K562 (cell line): Measurements from ENCODE around the gene BRAF. TPM values are rescaled to one million over a fixed set of nuclear protein-coding genes. Genes with fewer than 3 reads are reported as not detected.

Experiments
- ATAC-seq: fragments of 200-7000 bp; cut with Tn5 transposase; 3 replicates; pipeline ENCODE4 v1.9.1; 2020; ENCODE audit warnings: moderate library complexity
- BruUV-seq: library from RNA; stranded (reverse); fragments of 400-500 nt; replicated peaks from 2 replicates; lab custom pipeline; 2021; lab: Mats Ljungman, UMichigan
- CTCF ChIA-PET: fragments of 300-600 bp; formaldehyde crosslinking; extraction: SDS; loops from one replicate; lab custom pipeline; 2021; ENCODE audit warnings: low intra/inter-chr PET ratio; lab: Yijun Ruan, JAX
- POLR2A ChIA-PET: fragments of 300-600, 350-650 bp; sonication (Branson Sonifier 250); formaldehyde crosslinking; extraction: SDS; loops from one replicate; lab custom pipeline; 2021; ENCODE audit warnings: antibody characterized with exemption, inconsistent platforms; lab: Yijun Ruan, JAX
- DNase-seq, 4 experiments: peaks; one replicate each; pipeline versions ENCODE4 v3.0.0 to v3.0.0-alpha.2; 2011 to 2018; ENCODE audit warnings: low spot score in 3 of 4, mixed read lengths in 3 of 4; ENCODE audit errors: extremely low read depth in 1 of 4
- FAIRE-seq: peaks from 2 replicates; lab custom pipeline; 2011; peaks lifted over from hg19 to GRCh38; lab: Jason Lieb, UNC
- H2AFZ ChIP-seq: 2 replicates; pipeline ENCODE4 v1.6.0; 2011; ENCODE audit warnings: low read depth, low read length, control low read depth, inconsistent platforms
- H3K27ac ChIP-seq: fragments of 200-600 bp; 3 replicates; pipeline ENCODE4 v1.8.0; 2011; ENCODE audit warnings: low read depth, mild to moderate bottlenecking, control low read depth, inconsistent platforms, low read length, moderate library complexity, mixed read lengths; ENCODE audit errors: extremely low read depth
- H3K27me3 ChIP-seq, 2 experiments: fragments of 300-600 bp in 1 of 2; 2 replicates in 1 of 2; 3 replicates in 1 of 2; pipeline versions ENCODE4 v1.6.0 to v1.8.0; 2011; ENCODE audit warnings: inconsistent platforms in 2 of 2, low read length in 2 of 2, mild to moderate bottlenecking in 1 of 2, mixed read lengths in 1 of 2, moderate library complexity in 1 of 2; ENCODE audit not compliant: control insufficient read depth in 2 of 2, insufficient read depth in 2 of 2
- H3K36me3 ChIP-seq: fragments of 300-600 bp; 3 replicates; pipeline ENCODE4 v1.8.0; 2011; ENCODE audit warnings: mild to moderate bottlenecking, low read length, inconsistent platforms; ENCODE audit not compliant: control insufficient read depth, insufficient read depth
- H3K4me1 ChIP-seq, 2 experiments: fragments of 200-600 bp in 1 of 2; replicated peaks in 1 of 2; 2 replicates in 1 of 2; 3 replicates in 1 of 2; pipeline versions ENCODE4 v1.5.1 to v1.8.0; 2011; ENCODE audit warnings: inconsistent platforms in 2 of 2, low read length in 2 of 2, mild to moderate bottlenecking in 1 of 2, mixed read lengths in 1 of 2, moderate library complexity in 1 of 2; ENCODE audit not compliant: control insufficient read depth in 2 of 2, insufficient read depth in 2 of 2
- H3K4me2 ChIP-seq: 2 replicates; pipeline ENCODE4 v1.6.1; 2011; ENCODE audit warnings: low read length, control low read depth, inconsistent platforms, mixed read lengths; ENCODE audit not compliant: insufficient read depth
- H3K4me3 ChIP-seq: fragments of 200-600 bp; sonication (generic), shearing (Covaris generic); 2 replicates; pipeline ENCODE4 v1.5.1; 2016; ENCODE audit warnings: control low read depth, inconsistent platforms
- H3K79me2 ChIP-seq: fragments of 200-600 bp; 3 replicates; pipeline ENCODE4 v1.8.0; 2011; ENCODE audit warnings: low read length, inconsistent platforms; ENCODE audit not compliant: control insufficient read depth, insufficient read depth
- H3K9ac ChIP-seq, 2 experiments: 2 replicates each; pipeline versions ENCODE4 v1.6.0 to v1.6.1; 2011; ENCODE audit warnings: low read depth in 2 of 2, low read length in 2 of 2, control low read depth in 1 of 2, inconsistent platforms in 1 of 2, mild to moderate bottlenecking in 1 of 2, mixed read lengths in 1 of 2; ENCODE audit not compliant: insufficient read depth in 1 of 2
- H3K9me1 ChIP-seq: one replicate; pipeline ENCODE4 v1.6.0; 2011; ENCODE audit warnings: inconsistent platforms, mild to moderate bottlenecking, low read length, moderate library complexity; ENCODE audit not compliant: control insufficient read depth, insufficient read depth
- H3K9me3 ChIP-seq: replicated peaks from 2 replicates; pipeline ENCODE4 v1.5.1; 2011; ENCODE audit warnings: low read depth, low read length, inconsistent platforms; ENCODE audit not compliant: control insufficient read depth, insufficient read depth
- H4K20me1 ChIP-seq: replicated peaks from 2 replicates; pipeline ENCODE4 v1.6.1; 2011; ENCODE audit warnings: low read length, inconsistent platforms, mixed read lengths; ENCODE audit not compliant: control insufficient read depth, insufficient read depth
- CREB1 ChIP-seq, 2 experiments: sonication (generic) in 1 of 2; formaldehyde crosslinking in 1 of 2; IDR thresholded peaks; 2 replicates each; pipeline versions ENCODE4 v1.6.1 to v1.8.0; 2012 to 2022; ENCODE audit warnings: inconsistent platforms in 1 of 2, mild to moderate bottlenecking in 1 of 2, missing genetic modification reagents in 1 of 2, moderate library complexity in 1 of 2
- GTF2E2 ChIP-seq: fragments of 200-800 bp; sonication (Bioruptor generic); IDR thresholded peaks from 2 replicates; pipeline ENCODE4 v1.6.1; 2016; ENCODE audit warnings: missing genetic modification characterization, missing compliant biosample characterization
- HMG20B ChIP-seq: fragments of 250-450 bp; sonication (Bioruptor Pico); IDR thresholded peaks from 2 replicates; pipeline ENCODE4 v1.5.0; 2021; ENCODE audit warnings: mild to moderate bottlenecking
- HNRNPL ChIP-seq: fragments of 200-400 bp; formaldehyde crosslinking; IDR thresholded peaks from 2 replicates; pipeline ENCODE4 v1.6.1; 2017; ENCODE audit warnings: low read depth, mild to moderate bottlenecking, low read length
- NR4A1 ChIP-seq, 2 experiments: fragments of 250-450 bp in 1 of 2; fragments of 450-650 bp in 1 of 2; sonication (Bioruptor Pico) in 1 of 2; IDR thresholded peaks; 2 replicates each; pipeline versions ENCODE4 v1.4.0 to v1.6.1; 2016 to 2020; ENCODE audit warnings: mild to moderate bottlenecking in 2 of 2, missing compliant biosample characterization in 1 of 2, missing genetic modification characterization in 1 of 2, moderate library complexity in 1 of 2
- TBL1XR1 ChIP-seq, 2 experiments: IDR thresholded peaks; 2 replicates each; pipeline ENCODE4 v1.6.1; 2012; ENCODE audit warnings: improper control_type of control experiment in 2 of 2, low read length in 2 of 2, mild to moderate bottlenecking in 1 of 2
- TEAD2 ChIP-seq: fragments of 450-650 bp; IDR thresholded peaks from 2 replicates; pipeline ENCODE4 v1.6.1; 2016; ENCODE audit warnings: missing genetic modification characterization, control low read depth, missing compliant biosample characterization
- YY1 ChIP-seq, 3 experiments: IDR thresholded peaks; 2 replicates each; pipeline ENCODE4 v1.6.1; 2011; ENCODE audit warnings: low read length in 2 of 3, mild to moderate bottlenecking in 2 of 3, moderate library complexity in 2 of 3, borderline replicate concordance in 1 of 3, control low read depth in 1 of 3, low read depth in 1 of 3; ENCODE audit not compliant: insufficient read depth in 3 of 3, insufficient replicate concordance in 2 of 3, control insufficient read depth in 1 of 3, insufficient read length in 1 of 3; ENCODE audit errors: extremely low read depth in 1 of 3
- ZBTB11 ChIP-seq, 3 experiments: fragments of 200-800 bp in 1 of 3; fragments of 250-450 bp in 1 of 3; fragments of 450-650 bp in 1 of 3; sonication (Bioruptor Pico) in 1 of 3; sonication (Bioruptor generic) in 1 of 3; formaldehyde crosslinking in 1 of 3; IDR thresholded peaks; 2 replicates each; pipeline versions ENCODE4 v1.6.1 to v1.8.0; 2016 to 2022; ENCODE audit warnings: mild to moderate bottlenecking in 2 of 3, missing genetic modification characterization in 2 of 3, missing compliant biosample characterization in 1 of 3, moderate library complexity in 1 of 3
- ZNF507 ChIP-seq: conservative IDR thresholded peaks from 2 replicates; pipeline ENCODE4 v1.6.1; 2017; ENCODE audit warnings: missing genetic modification characterization, missing compliant biosample characterization
- ZNF707 ChIP-seq: fragments of 250-450 bp; sonication (Bioruptor Pico); conservative IDR thresholded peaks from 2 replicates; pipeline ENCODE4 v1.8.0; 2022; ENCODE audit warnings: inconsistent platforms, mild to moderate bottlenecking, moderate library complexity
- WGBS: fragments of 100-300 bp; shearing (Covaris generic); methylation state at CpG from one replicate; pipeline ENCODE4 v1.1.6; 2016; ENCODE audit warnings: low coverage, mixed read lengths; ENCODE audit not compliant: insufficient coverage; ENCODE audit errors: missing lambda C conversion rate; 5-methylcytosine and 5-hydroxymethylcytosine counted together
- in situ Hi-C: fragments of 300-500 bp; cut with MboI; formaldehyde crosslinking; loops from 4 replicates; pipeline ENCODE4 v1.15.0; 2018; ENCODE audit warnings: inconsistent platforms, mixed read lengths
- intact Hi-C: fragments of 100-400 bp; cut with micrococcal nuclease; formaldehyde crosslinking; loops from 2 replicates; pipeline ENCODE4 v1.14.2; 2022
- polyA plus RNA-seq, 8 experiments: library from polyadenylated mRNA; depleted of rRNA in 4 of 8; stranded (reverse) in 5 of 8; unstranded in 3 of 8; fragments of >200 nt; fragmentation: Nextera tagmentation in 2 of 8; fragmentation: Illumina TruSeq in 1 of 8; extraction: Ambion mirVana in 2 of 8; extraction: Trizol in 1 of 8; gene quantifications; 2 replicates each; pipeline versions ENCODE4 v1.2.1 to v1.2.3, GENCODE V29; 2011 to 2014; ENCODE audit warnings: inconsistent platforms in 1 of 8, missing spikeins in 1 of 8
- total RNA-seq, 7 experiments: library from RNA; depleted of rRNA in 6 of 7; stranded (reverse); fragments of >200 nt in 6 of 7; fragmentation: Illumina TruSeq in 2 of 7; extraction: Trizol in 2 of 7; gene quantifications; 2 replicates each; pipeline versions ENCODE4 v1.2.1 to v1.2.3, GENCODE V29; 2011 to 2021; ENCODE audit warnings: low replicate concordance in 1 of 7

Gene BRAF
- total and polyA plus RNA-seq, 9 of the 15 experiments (the other 6 are each of a cell fraction or from before 2014, with no cell fraction given): 3.6 to 38.3 (median 21.9) TPM

GRCh38 chr7:140672382-140673062 is 252.2 kb downstream of the BRAF start, which contains the start of gene ADCK2:
ADCK2 (plus strand) TSS chr7:140672945; CDS start chr7:140673331, 386 bp downstream.
- Histone ChIP-seq H3K27me3 (peaks cover 0 to 3% of the 10 kb centered on the region in 2 experiments; a peak in 1 of 5 replicates), H3K4me3 (peak within 1 kb of the TSS; percentile 77), H3K9ac (peak within 1 kb of the TSS; percentile 61 to 95; a peak in 3 of 4 replicates), H3K4me1 (peaks cover 24 to 34% of the 10 kb centered on the region in 2 experiments; a peak in 4 of 5 replicates), H3K9me1 (no peaks in the 10 kb centered on the region), H4K20me1 (no peaks in the 10 kb centered on the region), H3K36me3 (no peaks in the 10 kb centered on the region), H3K79me2 (no peaks in the 10 kb centered on the region), H2AFZ (peak within 1 kb of the TSS; percentile 88), H3K4me2 (peak within 1 kb of the TSS; percentile 74), H3K9me3 (no peaks in the 10 kb centered on the region), H3K27ac (peak within 1 kb of the TSS; percentile 57; the same call in 2 of the 3 replicates)
- DNase-seq: peak; percentile 78 to 99 (median 96)
- POLR2A ChIA-PET: interaction anchor here (0.6 kb wide), 1 partner anchor 15 kb away, joined by 3 read pairs; no protein-coding TSS in a partner anchor
- intact Hi-C loops (loop anchor here (10.0 kb wide), 2 partner anchors 312 to 862 kb away; no protein-coding TSS in a partner anchor), in situ Hi-C loops (no loop called here)
- WGBS: under 1% methylated on average over 39 of the region's 41 CpGs
- BruUV-seq: no TSS peak
- CTCF ChIA-PET: no interaction called here
- FAIRE-seq: no peak
- ATAC-seq: peak; percentile 81
- TF ChIP-seq NR4A1 (CRISPR knock-in tag; IDR thresholded peaks at IDR 0.05) (no peak), NR4A1 (tag; IDR thresholded peaks at IDR 0.05) (peak; percentile 51; the same call in 1 of the 2 replicates), ZBTB11 (CRISPR knock-in tag; IDR thresholded peaks at IDR 0.05) (0 out of 6 replicates have a peak, but pooled peaks of 1 of the 3 experiments have one; percentile 63), YY1 (IDR thresholded peaks at IDR 0.05; ENCODE audit: borderline replicate concordance in 1 of 3, control insufficient read depth in 1 of 3, extremely low read depth in 1 of 3, insufficient read depth in 3 of 3, insufficient read length in 1 of 3, insufficient replicate concordance in 2 of 3, low read depth in 1 of 3, low read length in 2 of 3) (peak in 1 of 3 experiments; percentile 20), HMG20B (CRISPR knock-in tag) (no peak), ZNF707 (CRISPR knock-in tag) (no peak), TBL1XR1 (IDR thresholded peaks at IDR 0.05; ENCODE audit: low read length in 2 of 2) (no peak), ZNF507 (tag) (peak; percentile 25; the same call in 1 of the 2 replicates), GTF2E2 (tag) (peak; percentile 37; the same call in 1 of the 2 replicates), TEAD2 (tag) (peak; percentile 74; the same call in 1 of the 2 replicates), CREB1 (IDR thresholded peaks at IDR 0.05) (no peak), CREB1 (CRISPR knock-in tag; IDR thresholded peaks at IDR 0.05) (0 out of 2 replicates have a peak, but pooled peaks have one; percentile 4), HNRNPL (peak; percentile 38; the same call in 1 of the 2 replicates)
